GM18505 (cell line): ENCODE data around the gene CREB3L2.
"Not testable (repeated sequence)": the region's sequence is repeated elsewhere in the genome, so short reads cannot be mapped to it uniquely, and the experiment has no call there.

ENCODE experiments used
- ATAC-seq: cut with Tn5 transposase; IDR thresholded peaks from one replicate; pipeline ENCODE4 v1.9.1; 2021; ENCODE audit not compliant: unreplicated experiment
- POLR2A ChIP-seq: IDR thresholded peaks from 4 replicates; pipeline ENCODE4 v1.6.1; 2011; ENCODE audit warnings: borderline replicate concordance; ENCODE audit not compliant: insufficient read depth, insufficient read length; ENCODE audit errors: extremely low read depth

The CREB3L2 gene

DNA sequence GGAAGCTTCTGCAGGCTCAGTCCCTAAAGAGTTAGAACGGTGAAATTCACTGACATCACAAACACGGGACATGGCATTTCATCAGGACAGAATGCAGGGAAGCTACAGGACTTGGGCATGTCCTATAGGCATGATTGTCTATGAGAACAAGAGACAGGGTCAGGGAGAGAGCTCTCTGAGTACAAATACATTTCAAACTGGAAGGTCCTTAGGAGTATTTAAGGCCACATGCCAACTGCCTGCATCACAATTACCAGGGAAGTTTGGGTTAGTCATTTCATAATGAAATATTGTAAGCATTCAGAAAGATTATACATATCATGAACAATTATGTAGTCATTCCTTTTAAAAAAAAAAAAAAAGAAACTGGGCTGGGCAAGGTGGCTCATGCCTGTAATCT, 71.3 kb downstream of the CREB3L2 start:
- no peak for TF ChIP-seq POLR2A
- ATAC-seq, result no peak

DNA sequence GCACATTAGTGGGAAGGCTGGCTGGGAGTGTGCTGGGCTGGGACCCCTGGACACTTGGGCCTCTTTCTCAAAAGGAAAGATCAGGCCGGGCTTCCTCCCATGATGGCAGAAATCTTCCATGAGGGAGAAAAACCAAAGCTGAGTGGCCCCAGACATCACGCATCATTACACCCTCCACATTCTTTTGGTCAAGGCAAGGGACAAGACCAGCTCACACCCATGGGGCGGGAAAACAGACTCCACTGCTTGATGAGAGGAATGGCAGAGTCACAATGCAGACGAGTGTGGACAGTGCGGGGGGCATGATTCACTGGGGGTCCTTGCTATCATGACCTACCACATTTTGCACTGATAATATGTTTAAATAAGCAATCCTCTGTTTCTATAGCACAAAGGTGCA, 73.3 kb downstream of the CREB3L2 start:
- no peak for TF ChIP-seq POLR2A
- no peak for ATAC-seq

DNA sequence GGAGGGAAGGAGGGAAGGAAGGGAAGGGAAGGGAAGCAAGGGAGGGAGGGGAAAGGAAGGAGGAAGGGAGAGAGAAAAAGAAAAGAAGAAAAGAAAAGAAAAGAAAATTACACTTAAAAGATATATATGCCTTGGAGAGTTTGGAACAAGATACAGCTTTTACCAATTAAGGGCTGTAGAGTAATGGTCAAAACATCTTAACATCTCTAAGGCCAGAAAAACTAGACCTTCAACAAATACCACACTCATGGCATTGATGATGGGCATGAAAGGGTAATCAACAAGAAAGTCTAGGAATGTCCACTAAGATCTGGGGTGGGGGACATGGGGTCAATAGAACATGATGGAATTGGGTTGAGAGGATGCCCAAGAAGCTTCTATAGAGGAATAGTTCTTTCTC, 74.5 kb downstream of the CREB3L2 start:
- TF ChIP-seq POLR2A, result no peak
- ATAC-seq, result no peak

DNA sequence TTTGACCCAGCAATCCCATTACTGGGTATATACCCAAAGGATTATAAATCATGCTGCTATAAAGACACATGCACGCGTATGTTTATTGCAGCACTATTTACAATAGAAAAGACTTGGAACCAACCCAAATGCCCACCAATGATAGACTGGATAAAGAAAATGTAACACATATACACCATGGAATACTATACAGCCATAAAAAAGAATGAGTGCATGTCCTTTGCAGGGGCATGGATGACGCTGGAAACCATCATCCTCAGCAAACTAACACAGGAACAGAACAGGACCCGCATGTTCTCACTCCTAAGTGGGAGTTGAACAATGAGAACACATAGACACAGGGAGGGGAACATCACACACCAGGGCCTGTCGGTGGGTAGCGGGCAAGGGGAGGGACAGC, 75.7 kb downstream of the CREB3L2 start:
- ATAC-seq, result not testable (repeated sequence)

DNA sequence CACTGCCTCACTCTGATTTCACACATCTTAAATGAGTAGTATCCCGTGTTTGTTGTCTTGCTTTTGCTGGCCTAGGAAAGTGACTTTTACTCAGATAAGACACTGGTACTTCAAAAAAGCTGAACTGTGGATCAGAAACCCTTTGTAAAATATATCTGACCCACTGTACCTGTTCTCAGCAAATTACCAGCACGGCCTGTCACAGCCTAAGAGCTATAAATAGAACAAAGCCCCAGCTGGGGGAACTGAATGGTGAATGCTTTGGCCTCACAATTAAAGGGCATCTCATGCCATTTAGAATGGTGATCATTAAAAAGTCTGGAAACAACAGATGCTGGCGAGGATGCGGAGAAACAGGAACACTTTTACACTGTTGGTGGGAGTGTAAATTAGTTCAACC, 76.1 kb downstream of the CREB3L2 start:
- ATAC-seq, result no peak
- TF ChIP-seq POLR2A, result no peak

DNA sequence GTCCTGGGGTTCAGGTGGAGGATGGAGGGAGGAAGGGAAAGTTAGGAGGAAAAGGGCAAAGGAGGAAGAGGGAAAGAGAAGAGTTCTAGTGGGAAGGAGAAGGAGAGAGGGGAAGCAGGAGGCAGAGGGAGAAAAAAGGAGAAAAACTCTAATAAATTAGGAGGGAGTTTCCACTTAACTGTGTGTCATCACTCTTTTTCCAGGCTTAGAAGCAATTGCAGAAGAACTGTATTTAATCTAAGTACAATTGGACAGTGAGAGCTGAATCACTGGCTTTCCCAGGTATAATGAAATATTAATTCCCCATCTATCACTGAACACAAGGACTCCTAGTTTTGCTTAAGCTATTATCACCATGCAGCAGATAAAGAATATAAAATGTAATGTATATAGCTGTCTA, 76.8 kb downstream of the CREB3L2 start:
- no peak for TF ChIP-seq POLR2A
- ATAC-seq, result no peak

DNA sequence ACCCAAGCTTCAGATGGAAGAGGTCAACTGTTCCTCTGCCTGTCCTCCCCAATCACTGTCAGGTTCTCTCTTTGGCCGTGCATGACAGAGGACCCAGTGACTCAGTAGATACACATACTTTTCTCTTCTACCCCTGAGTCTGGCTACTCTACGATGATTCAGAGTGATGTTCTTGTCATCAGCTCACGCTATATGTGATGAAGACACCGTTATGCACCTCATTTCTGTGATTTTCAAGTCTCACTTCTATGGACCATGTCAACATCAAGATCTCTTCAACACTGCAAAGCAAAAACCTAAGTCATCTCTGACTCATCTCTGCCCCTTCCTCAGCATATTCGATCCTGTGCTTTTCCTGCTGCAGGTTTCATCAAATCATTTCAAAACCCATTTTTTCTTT, 78.5 kb downstream of the CREB3L2 start:
- ATAC-seq, result no peak
- TF ChIP-seq POLR2A, result peak; percentile 30

DNA sequence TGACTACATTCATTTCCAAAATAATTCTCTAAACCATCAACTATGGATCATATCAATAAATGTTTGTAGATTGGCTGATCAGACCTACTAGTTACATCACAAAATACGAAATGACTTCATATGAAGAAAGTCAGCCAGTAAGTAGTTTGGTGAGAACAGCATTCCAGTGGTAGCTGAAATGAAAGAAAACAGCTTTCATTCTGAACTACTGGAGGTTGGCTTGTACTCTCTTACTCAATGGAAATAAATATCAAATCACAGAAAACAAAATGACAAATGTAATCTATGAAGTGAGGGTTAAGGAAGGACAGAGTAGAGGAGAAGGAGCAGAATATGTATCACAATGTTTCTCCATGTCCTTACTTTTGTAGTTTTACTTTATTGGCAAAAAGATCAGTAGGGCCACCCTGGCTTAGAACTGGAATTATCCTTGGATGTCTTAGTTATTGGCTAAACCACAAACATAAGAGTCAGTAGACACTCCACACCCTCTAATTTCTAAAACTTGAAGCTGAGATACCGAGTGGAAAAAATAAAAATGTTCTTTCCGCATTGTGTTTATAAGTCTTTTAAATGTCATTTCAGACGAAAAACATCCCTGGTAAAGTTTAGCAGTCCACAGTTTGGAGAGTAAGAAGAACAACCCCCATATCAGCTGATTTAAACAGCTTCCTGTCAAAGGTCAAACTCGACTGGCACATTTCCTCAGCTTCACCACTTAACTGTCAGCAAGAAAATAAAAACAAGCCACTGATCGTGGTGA, 81.1 kb downstream of the CREB3L2 start:
- ATAC-seq, result no peak
- TF ChIP-seq POLR2A, result no peak

DNA sequence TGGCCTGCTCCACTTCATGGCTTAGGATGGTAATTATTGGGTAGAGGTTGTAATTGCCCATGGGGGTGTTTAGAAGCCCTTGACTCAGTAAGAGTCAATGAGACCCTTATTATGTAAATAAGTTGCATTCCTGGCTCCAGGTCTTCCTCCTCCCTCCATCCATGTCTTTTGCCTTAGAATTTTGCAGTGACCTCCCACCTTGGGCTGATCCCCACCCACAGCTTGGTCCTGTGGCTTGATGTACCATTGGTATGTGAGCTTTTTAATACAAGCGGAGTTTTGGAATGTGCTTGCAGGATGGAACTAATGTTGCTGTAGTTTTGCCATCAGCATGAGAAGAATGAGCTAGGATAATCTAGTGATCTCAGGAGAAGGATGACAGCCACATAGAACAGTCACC, 81.9 kb downstream of the CREB3L2 start:
- no peak for TF ChIP-seq POLR2A
- ATAC-seq, result no peak

DNA sequence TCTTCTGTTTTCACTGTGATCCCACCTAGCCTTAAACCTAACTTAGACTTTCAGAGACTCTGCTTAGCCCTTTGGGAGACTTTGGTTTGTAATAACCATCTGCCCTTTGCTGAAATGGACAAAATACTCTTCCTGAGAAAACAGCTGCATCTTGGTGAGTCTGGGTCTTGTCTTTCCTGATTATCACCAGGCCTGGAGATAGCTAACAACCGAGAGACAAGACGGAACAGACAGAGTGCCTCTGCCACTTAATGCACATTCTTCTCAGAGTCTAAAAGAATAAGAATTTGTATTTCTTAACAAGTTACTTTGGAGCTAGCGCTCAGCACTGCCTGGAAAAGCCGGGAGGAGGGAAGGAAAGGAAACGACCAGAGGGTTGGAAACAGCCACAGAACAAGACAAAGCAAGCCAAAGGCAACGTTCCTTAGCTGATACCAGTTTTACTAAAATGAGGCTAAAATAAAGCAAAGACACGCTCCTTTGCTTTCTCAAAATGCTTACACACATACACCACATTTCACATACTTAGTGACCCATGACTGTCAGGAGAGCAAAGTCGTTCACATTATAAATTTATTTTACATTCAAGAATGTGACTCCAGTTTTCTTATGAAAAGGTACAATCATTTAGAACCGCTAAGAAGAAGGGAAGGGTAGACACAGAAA, 84.8 kb downstream of the CREB3L2 start:
- no peak for ATAC-seq
- no peak for TF ChIP-seq POLR2A

DNA sequence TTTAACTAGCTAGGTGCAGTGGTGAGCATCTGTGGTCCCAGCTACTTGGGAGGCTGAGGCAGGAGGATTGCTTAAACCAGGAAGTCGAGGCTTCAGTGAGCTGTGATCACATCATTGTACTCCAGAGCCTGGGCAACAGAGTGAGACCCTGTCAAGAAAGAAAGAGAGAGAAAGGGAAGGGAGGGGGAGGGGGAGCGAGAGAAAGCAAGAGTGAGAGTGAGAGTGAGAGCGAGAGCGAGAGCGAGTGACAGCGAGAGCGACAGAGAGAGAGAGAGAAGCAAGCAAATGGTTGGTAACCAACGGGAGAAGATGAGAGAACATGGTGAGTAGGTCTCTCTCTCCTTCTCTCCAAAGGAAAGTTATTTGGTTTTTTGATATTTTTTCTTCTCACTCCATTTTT, 85.3 kb downstream of the CREB3L2 start:
- ATAC-seq, result no peak
- peak; percentile 46 for TF ChIP-seq POLR2A

DNA sequence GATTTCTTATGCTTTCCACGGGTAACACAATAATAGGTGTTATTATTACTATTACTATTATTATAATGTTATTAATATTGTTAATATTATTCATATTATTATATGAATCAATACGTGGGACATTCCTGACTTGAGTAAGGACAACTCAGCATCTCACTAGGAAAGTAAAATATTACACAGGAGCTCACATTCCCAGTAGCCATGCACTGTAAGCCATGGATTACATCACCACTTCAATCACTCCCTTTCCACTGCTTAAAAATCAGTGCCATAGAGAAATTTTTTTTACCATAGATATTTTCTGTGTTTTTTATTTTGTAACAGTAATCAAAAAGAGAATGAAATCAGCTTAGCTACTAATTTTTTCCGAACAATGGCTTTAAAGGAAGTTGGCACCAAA, 86.6 kb downstream of the CREB3L2 start:
- ATAC-seq, result no peak
- no peak for TF ChIP-seq POLR2A

DNA sequence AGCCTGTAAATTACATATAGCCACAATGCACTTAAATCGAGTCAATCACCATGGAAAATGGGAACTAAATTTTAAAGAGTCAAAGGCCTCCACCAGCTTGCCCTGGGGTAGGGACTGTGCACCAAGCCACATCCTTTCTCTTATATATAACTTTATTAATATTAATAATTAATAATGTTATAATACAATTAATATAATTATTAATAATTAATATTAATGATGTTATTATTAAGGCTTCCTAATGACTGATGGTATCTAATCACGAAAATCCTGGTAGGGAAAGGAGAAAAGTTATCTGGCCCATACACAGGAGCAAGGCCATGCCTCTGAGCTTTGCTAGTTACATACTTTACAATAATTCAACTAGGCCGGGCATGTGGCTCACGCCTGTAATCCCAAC, 87.9 kb downstream of the CREB3L2 start:
- ATAC-seq, result no peak
- TF ChIP-seq POLR2A, result no peak

DNA sequence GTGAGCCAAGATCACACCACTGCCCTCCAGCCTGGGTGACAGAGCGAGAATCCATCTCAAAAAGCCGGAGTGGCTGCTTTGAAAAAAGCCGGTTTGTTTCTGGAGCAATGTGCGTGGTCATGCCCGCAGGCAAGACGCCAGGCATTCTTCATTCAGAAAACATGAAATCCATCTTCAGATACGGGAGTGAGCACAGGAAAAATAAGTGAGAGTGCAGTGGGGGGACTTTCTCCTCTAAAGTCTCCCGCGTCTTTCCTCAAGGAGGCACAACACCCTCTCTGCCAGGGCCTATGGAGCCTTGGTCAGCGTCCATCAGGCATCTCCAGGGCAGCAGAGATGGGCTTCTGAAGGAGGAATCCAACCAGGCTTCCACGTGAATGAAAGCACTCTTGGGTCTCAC, 92.8 kb downstream of the CREB3L2 start:
- TF ChIP-seq POLR2A, result no peak
- ATAC-seq, result no peak
